Fibroblast of lung (primary cell): ENCODE data around the gene BORA. TPM values are rescaled to one million over a fixed set of nuclear protein-coding genes. Genes with fewer than 3 reads are reported as not detected.
A peak's percentile ranks its signal among the peaks of the same experiment; 100 is the strongest.

Experiments
- DNase-seq, 2 donors: peaks; one replicate each; pipeline versions ENCODE4 v3.0.0 to v3.0.0-alpha.2; 2010; ENCODE audit warnings: low read depth in 2 of 2
- H2AFZ ChIP-seq: 2 replicates; pipeline ENCODE4 v1.5.1; 2012; ENCODE audit warnings: low read length, control low read depth, inconsistent platforms
- H3K27ac ChIP-seq: 2 replicates; pipeline ENCODE4 v1.5.1; 2011; ENCODE audit warnings: low read length, control low read depth; ENCODE audit not compliant: insufficient read depth
- H3K27me3 ChIP-seq: 2 replicates; pipeline ENCODE4 v1.5.1; 2011; ENCODE audit warnings: mild to moderate bottlenecking, low read length; ENCODE audit not compliant: control insufficient read depth, insufficient read depth
- H3K36me3 ChIP-seq: 2 replicates; pipeline ENCODE4 v1.5.1; 2011; ENCODE audit warnings: low read length; ENCODE audit not compliant: control insufficient read depth, insufficient read depth
- H3K4me1 ChIP-seq: 2 replicates; pipeline ENCODE4 v1.5.1; 2011; ENCODE audit warnings: low read length; ENCODE audit not compliant: control insufficient read depth, insufficient read depth; ENCODE audit errors: extremely low read depth
- H3K4me2 ChIP-seq: 2 replicates; pipeline ENCODE4 v1.5.1; 2011; ENCODE audit warnings: low read length, control low read depth; ENCODE audit not compliant: insufficient read depth; ENCODE audit errors: extremely low read depth
- H3K4me3 ChIP-seq, 4 experiments: fragments of 200-600 bp in 1 of 4; sonication (generic) in 1 of 4; replicated peaks in 1 of 4; 2 replicates each; pipeline ENCODE4 v1.5.1; 2011 to 2016; ENCODE audit warnings: low read length in 4 of 4, low read depth in 3 of 4, mild to moderate bottlenecking in 3 of 4, control low read depth in 2 of 4, inconsistent platforms in 1 of 4, mixed read lengths in 1 of 4; ENCODE audit not compliant: insufficient read depth in 1 of 4; ENCODE audit errors: control extremely low read depth in 1 of 4
- H3K79me2 ChIP-seq: 2 replicates; pipeline ENCODE4 v1.5.1; 2012; ENCODE audit warnings: mild to moderate bottlenecking, low read length, inconsistent platforms; ENCODE audit not compliant: control insufficient read depth, insufficient read depth
- H3K9ac ChIP-seq: 2 replicates; pipeline ENCODE4 v1.5.1; 2011; ENCODE audit warnings: mild to moderate bottlenecking, low read length, control low read depth; ENCODE audit not compliant: insufficient read depth
- H3K9me3 ChIP-seq: 2 replicates; pipeline ENCODE4 v1.5.1; 2012; ENCODE audit warnings: low read depth, low read length; ENCODE audit not compliant: control insufficient read depth, insufficient read depth
- H4K20me1 ChIP-seq: 2 replicates; pipeline ENCODE4 v1.5.1; 2011; ENCODE audit warnings: low read length; ENCODE audit not compliant: control insufficient read depth, insufficient read depth; ENCODE audit errors: extremely low read depth
- CTCF ChIP-seq, 2 donors: IDR thresholded peaks in 1 of 2; conservative IDR thresholded peaks in 1 of 2; 1 replicate in 1 of 2; 2 replicates in 1 of 2; pipeline ENCODE4 v1.5.1; 2011 to 2012; ENCODE audit warnings: low read length in 2 of 2, control low read depth in 1 of 2, inconsistent platforms in 1 of 2, low read depth in 1 of 2, mild to moderate bottlenecking in 1 of 2
- EZH2 ChIP-seq: IDR thresholded peaks from 2 replicates; pipeline ENCODE4 v1.5.1; 2012; ENCODE audit warnings: low read length, control low read depth, mild to moderate bottlenecking; ENCODE audit errors: missing control alignments
- polyA plus RNA-seq, 2 donors: library from polyadenylated mRNA; depleted of rRNA in 1 of 2; stranded (reverse) in 1 of 2; unstranded in 1 of 2; fragments of >200 nt; gene quantifications; 2 replicates each; pipeline ENCODE4 v1.2.1, GENCODE V29; 2011 to 2012; ENCODE audit warnings: missing spikeins in 1 of 2
- total RNA-seq: library from RNA; depleted of rRNA; stranded (reverse); fragments of >200 nt; gene quantifications from 2 replicates; pipeline ENCODE4 v1.2.1, GENCODE V29; 2014

The BORA gene
- total and polyA plus RNA-seq, 2 donors (not counting 1 experiment from before 2014, with no cell fraction given), result 2.0 to 4.8 TPM

GRCh38 chr13:72693832-72694231 lies 33.9 kb upstream of the BORA start:
- H3K9ac ChIP-seq, result no peak overlapping the region
- no peak overlapping the region for H2AFZ ChIP-seq
- H3K4me2 ChIP-seq, result no peak overlapping the region
- H3K27me3 ChIP-seq, result no peaks in the 10 kb centered on the region
- H3K36me3 ChIP-seq, result no peaks in the 10 kb centered on the region
- no peak for TF ChIP-seq EZH2
- no peak for TF ChIP-seq CTCF (conservative IDR thresholded peaks at IDR 0.05 in 1 of 2, IDR thresholded peaks at IDR 0.05 in 1 of 2; ENCODE audit: low read depth in 1 of 2, low read length in 2 of 2)
- H3K4me1 ChIP-seq, result no peaks in the 10 kb centered on the region
- no peaks in the 10 kb centered on the region for H4K20me1 ChIP-seq
- no peaks in the 10 kb centered on the region for H3K9me3 ChIP-seq
- no peak overlapping the region for H3K27ac ChIP-seq
- no peak for DNase-seq
- no peaks in the 10 kb centered on the region for H3K79me2 ChIP-seq
- no peak overlapping the region for H3K4me3 ChIP-seq

- no peaks in the 10 kb centered on the region for H3K36me3 ChIP-seq
- no peaks in the 10 kb centered on the region for H4K20me1 ChIP-seq
- H3K27me3 ChIP-seq, result no peaks in the 10 kb centered on the region
- H3K9ac ChIP-seq, result no peak overlapping the region
- H3K4me2 ChIP-seq, result no peak overlapping the region
- TF ChIP-seq CTCF (conservative IDR thresholded peaks at IDR 0.05 in 1 of 2, IDR thresholded peaks at IDR 0.05 in 1 of 2; ENCODE audit: low read depth in 1 of 2, low read length in 2 of 2) (no peak), EZH2 (no peak)
- H3K9me3 ChIP-seq, result no peaks in the 10 kb centered on the region
- no peak for DNase-seq
- no peak overlapping the region for H2AFZ ChIP-seq
- no peaks in the 10 kb centered on the region for H3K4me1 ChIP-seq
- no peaks in the 10 kb centered on the region for H3K79me2 ChIP-seq
- H3K27ac ChIP-seq, result no peak overlapping the region
- H3K4me3 ChIP-seq, result no peak overlapping the region
Observed at GRCh38 chr13:72694314-72694713, 33.4 kb upstream of the BORA start.

GRCh38 chr13:72696579-72696978 lies 31.1 kb upstream of the BORA start:
- Histone ChIP-seq H3K4me3 (no peak overlapping the region), H3K4me2 (no peak overlapping the region), H3K27ac (no peak overlapping the region), H3K79me2 (no peaks in the 10 kb centered on the region), H4K20me1 (no peaks in the 10 kb centered on the region), H3K4me1 (no peaks in the 10 kb centered on the region), H3K9ac (no peak overlapping the region), H3K36me3 (no peaks in the 10 kb centered on the region), H3K27me3 (no peaks in the 10 kb centered on the region), H3K9me3 (no peaks in the 10 kb centered on the region), H2AFZ (no peak overlapping the region)
- peak in 1 of 2 donors; percentile 55 for DNase-seq
- TF ChIP-seq CTCF (conservative IDR thresholded peaks at IDR 0.05 in 1 of 2, IDR thresholded peaks at IDR 0.05 in 1 of 2; ENCODE audit: low read depth in 1 of 2, low read length in 2 of 2) (peak in 1 of 2 donors; percentile 25), EZH2 (no peak)
